ENCODE data around the gene ARHGEF10L.

GRCh38 chr1:17572264-17572985 is 32.9 kb downstream of the ARHGEF10L start:
- TF ChIP-seq, protein P1, sequence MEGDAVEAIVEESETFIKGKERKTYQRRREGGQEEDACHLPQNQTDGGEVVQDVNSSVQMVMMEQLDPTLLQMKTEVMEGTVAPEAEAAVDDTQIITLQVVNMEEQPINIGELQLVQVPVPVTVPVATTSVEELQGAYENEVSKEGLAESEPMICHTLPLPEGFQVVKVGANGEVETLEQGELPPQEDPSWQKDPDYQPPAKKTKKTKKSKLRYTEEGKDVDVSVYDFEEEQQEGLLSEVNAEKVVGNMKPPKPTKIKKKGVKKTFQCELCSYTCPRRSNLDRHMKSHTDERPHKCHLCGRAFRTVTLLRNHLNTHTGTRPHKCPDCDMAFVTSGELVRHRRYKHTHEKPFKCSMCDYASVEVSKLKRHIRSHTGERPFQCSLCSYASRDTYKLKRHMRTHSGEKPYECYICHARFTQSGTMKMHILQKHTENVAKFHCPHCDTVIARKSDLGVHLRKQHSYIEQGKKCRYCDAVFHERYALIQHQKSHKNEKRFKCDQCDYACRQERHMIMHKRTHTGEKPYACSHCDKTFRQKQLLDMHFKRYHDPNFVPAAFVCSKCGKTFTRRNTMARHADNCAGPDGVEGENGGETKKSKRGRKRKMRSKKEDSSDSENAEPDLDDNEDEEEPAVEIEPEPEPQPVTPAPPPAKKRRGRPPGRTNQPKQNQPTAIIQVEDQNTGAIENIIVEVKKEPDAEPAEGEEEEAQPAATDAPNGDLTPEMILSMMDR (IDR thresholded peaks at IDR 0.05; ENCODE audit: low read depth, low read length, poor library complexity, severe bottlenecking): peak; percentile 33
- TF ChIP-seq EZH2phosphoT487 (IDR thresholded peaks at IDR 0.05; ENCODE audit: borderline replicate concordance, low read length): no peak

Data from DOHH2 (cell line).